RWPE2 (cell line): Measurements from ENCODE around the gene SCUBE2.

Experiments used
- ATAC-seq: fragments of 200-7000 bp; cut with Tn5 transposase; 3 replicates; pipeline ENCODE4 v1.9.1; 2021; ENCODE audit warnings: low read depth
- DNase-seq: peaks from one replicate; pipeline ENCODE4 v3.0.0-alpha.2; 2020; ENCODE audit warnings: low spot score
- H3K27ac ChIP-seq: fragments of 450-650 bp; 2 replicates; pipeline ENCODE4 v1.5.1; 2017; ENCODE audit warnings: mild to moderate bottlenecking; ENCODE audit not compliant: poor library complexity, severe bottlenecking
- H3K27me3 ChIP-seq: fragments of 250-450 bp; sonication (Bioruptor Pico); 2 replicates; pipeline ENCODE4 v1.5.1; 2021; ENCODE audit warnings: mild to moderate bottlenecking, moderate library complexity; ENCODE audit not compliant: insufficient read depth, poor library complexity, severe bottlenecking
- H3K36me3 ChIP-seq: fragments of 250-450 bp; sonication (Bioruptor Pico); 2 replicates; pipeline ENCODE4 v1.5.1; 2020; ENCODE audit warnings: low read depth, mild to moderate bottlenecking, moderate library complexity
- H3K4me1 ChIP-seq: fragments of 250-450 bp; sonication (Bioruptor Pico); 2 replicates; pipeline ENCODE4 v1.5.1; 2021; ENCODE audit warnings: mild to moderate bottlenecking, moderate library complexity; ENCODE audit not compliant: insufficient read depth, poor library complexity, severe bottlenecking
- H3K4me3 ChIP-seq: fragments of 250-450 bp; sonication (Bioruptor Pico); 2 replicates; pipeline ENCODE4 v1.5.1; 2021; ENCODE audit warnings: mild to moderate bottlenecking, moderate library complexity; ENCODE audit not compliant: severe bottlenecking
- H3K9me3 ChIP-seq: fragments of 250-450 bp; sonication (Bioruptor Pico); 2 replicates; pipeline ENCODE4 v1.5.1; 2021; ENCODE audit warnings: mild to moderate bottlenecking, moderate library complexity; ENCODE audit not compliant: severe bottlenecking
- CTCF ChIP-seq: fragments of 450-650 bp; IDR thresholded peaks from one replicate; pipeline ENCODE4 v1.5.1; 2017; ENCODE audit warnings: mild to moderate bottlenecking, moderate library complexity; ENCODE audit not compliant: poor library complexity, severe bottlenecking

SCUBE2 gene

GRCh38 chr11:9095421-9095820 is 4.0 kb upstream of the SCUBE2 start:
- TF ChIP-seq CTCF: no peak
- Histone ChIP-seq H3K27me3 (peaks cover 13% of the 10 kb centered on the region), H3K27ac (no peak overlapping the region), H3K9me3 (no peaks in the 10 kb centered on the region), H3K4me3 (no peak overlapping the region), H3K36me3 (no peaks in the 10 kb centered on the region), H3K4me1 (no peaks in the 10 kb centered on the region)
- DNase-seq (no peak), ATAC-seq (no peak)

- TF ChIP-seq CTCF: no peak
- DNase-seq: no peak
- H3K4me1 ChIP-seq: no peaks in the 10 kb centered on the region
- ATAC-seq: no peak
- H3K4me3 ChIP-seq: no peak overlapping the region
- H3K27me3 ChIP-seq: peaks cover 22% of the 10 kb centered on the region
- no peak overlapping the region for H3K27ac ChIP-seq
- H3K36me3 ChIP-seq: no peaks in the 10 kb centered on the region
- no peaks in the 10 kb centered on the region for H3K9me3 ChIP-seq
Observed at GRCh38 chr11:9094420-9094819, 3.0 kb upstream of the SCUBE2 start.

GRCh38 chr11:9092853-9093778 is 1.7 kb upstream of the SCUBE2 start:
- no peak for DNase-seq
- Histone ChIP-seq H3K4me3 (no peak overlapping the region), H3K9me3 (no peaks in the 10 kb centered on the region), H3K27me3 (peaks cover 22% of the 10 kb centered on the region), H3K4me1 (no peaks in the 10 kb centered on the region), H3K27ac (no peak overlapping the region), H3K36me3 (no peaks in the 10 kb centered on the region)
- peak; percentile 45 for TF ChIP-seq CTCF
- peak; percentile 20; the same call in 1 of the 3 replicates for ATAC-seq

- ATAC-seq (no peak), DNase-seq (no peak)
- Histone ChIP-seq H3K27ac (no peak overlapping the region), H3K36me3 (no peaks in the 10 kb centered on the region), H3K9me3 (no peaks in the 10 kb centered on the region), H3K4me1 (no peaks in the 10 kb centered on the region), H3K27me3 (peaks cover 22% of the 10 kb centered on the region), H3K4me3 (no peak overlapping the region)
- TF ChIP-seq CTCF: no peak
Observed at GRCh38 chr11:9092072-9092471, 673 bp upstream of the SCUBE2 start.

GRCh38 chr11:9090488-9091043 is 833 bp downstream of the SCUBE2 start:
- ATAC-seq (no peak), DNase-seq (no peak)
- Histone ChIP-seq H3K9me3 (no peaks in the 10 kb centered on the region), H3K27ac (no peak overlapping the region), H3K4me1 (no peaks in the 10 kb centered on the region), H3K36me3 (no peaks in the 10 kb centered on the region), H3K27me3 (peaks cover 22% of the 10 kb centered on the region), H3K4me3 (peak overlapping the region; percentile 40)
- no peak for TF ChIP-seq CTCF
